SKM-1 (cell line): ENCODE data around the gene HARS1.
"Not testable (repeated sequence)": the region's sequence is repeated elsewhere in the genome, so short reads cannot be mapped to it uniquely, and the experiment has no call there.

ENCODE experiments used
- DNase-seq: peaks from one replicate; lab custom pipeline; 2025; ENCODE audit not compliant: unreplicated experiment; lab: John Stamatoyannopoulos, UW

Gene HARS1

GRCh38 chr5:140635291-140636257 lies 55.6 kb downstream of the HARS1 start:
- no peak for DNase-seq

- DNase-seq, result no peak
These were observed 57.1 kb downstream of the HARS1 start for GRCh38 chr5:140634103-140634502.

- no peak for DNase-seq
These were observed 57.7 kb downstream of the HARS1 start for GRCh38 chr5:140633501-140633900.

GRCh38 chr5:140633021-140633471 lies 58.1 kb downstream of the HARS1 start, which contains the start of gene CD14:
TSS of gene CD14 (minus strand) at chr5:140633175. CDS start at chr5:140633071, 104 bp downstream.
- DNase-seq, result no peak

- DNase-seq, result no peak
These were observed 58.7 kb downstream of the HARS1 start for GRCh38 chr5:140632366-140633020.

- no peak for DNase-seq
These were observed 59.3 kb downstream of the HARS1 start for GRCh38 chr5:140631831-140632365.

GRCh38 chr5:140631036-140631417 lies 60.1 kb downstream of the HARS1 start:
- DNase-seq, result no peak

- DNase-seq, result no peak
These were observed 60.7 kb downstream of the HARS1 start for GRCh38 chr5:140630292-140631035.

- no peak for DNase-seq
These were observed 62.5 kb downstream of the HARS1 start for GRCh38 chr5:140628711-140629110.

GRCh38 chr5:140627972-140628371 lies 63.2 kb downstream of the HARS1 start:
- DNase-seq, result no peak

GRCh38 chr5:140624886-140625285 lies 66.3 kb downstream of the HARS1 start:
- DNase-seq, result not testable (repeated sequence)
